Gastroesophageal sphincter (tissue), 4 donors: Measurements from ENCODE around the gene CFAP97D2. TPM values are rescaled to one million over a fixed set of nuclear protein-coding genes. Genes with fewer than 3 reads are reported as not detected.

Source experiments
- ATAC-seq: fragments of 150-250 bp; one replicate; pipeline ENCODE4 v1.9.1; 2016; ENCODE audit warnings: mild to moderate bottlenecking, moderate library complexity
- H3K27ac ChIP-seq, 4 donors: fragments of 200-600 bp; sonication (generic) in 3 of 4; 1 replicate in 3 of 4; 2 replicates in 1 of 4; pipeline ENCODE4 v1.5.1; 2016 to 2019
- H3K27me3 ChIP-seq: fragments of 200-600 bp; sonication (generic); one replicate; pipeline ENCODE4 v1.5.1; 2019
- H3K36me3 ChIP-seq, 2 donors: fragments of 200-600 bp; sonication (generic); one replicate each; pipeline ENCODE4 v1.5.1; 2019; ENCODE audit warnings: control low read depth in 1 of 2
- H3K4me1 ChIP-seq, 3 donors: fragments of 200-600 bp; sonication (generic); 1 replicate in 2 of 3; 2 replicates in 1 of 3; pipeline ENCODE4 v1.5.1; 2016 to 2019; ENCODE audit warnings: control low read depth in 2 of 3
- H3K4me3 ChIP-seq, 2 donors: fragments of 200-600 bp; sonication (generic); one replicate each; pipeline ENCODE4 v1.5.1; 2019; ENCODE audit warnings: mild to moderate bottlenecking in 1 of 2, moderate library complexity in 1 of 2
- H3K9me3 ChIP-seq, 3 donors: fragments of 200-600 bp; sonication (generic); one replicate each; pipeline ENCODE4 v1.5.1; 2017 to 2019; ENCODE audit warnings: control low read depth in 2 of 3
- CTCF ChIP-seq, 4 experiments: fragments of 200-600 bp in 2 of 4; fragments of 450-650 bp in 2 of 4; sonication (generic) in 1 of 4; IDR thresholded peaks; one replicate each; pipeline ENCODE4 v1.5.1; 2017 to 2019; ENCODE audit warnings: antibody characterized with exemption in 4 of 4, mild to moderate bottlenecking in 2 of 4, moderate library complexity in 2 of 4
- EP300 ChIP-seq: sonication (generic); formaldehyde crosslinking; IDR thresholded peaks from one replicate; pipeline ENCODE4 v1.6.1; 2017; ENCODE audit warnings: antibody characterized with exemption, mild to moderate bottlenecking
- POLR2A ChIP-seq, 2 donors: fragments of 450-650 bp; IDR thresholded peaks; one replicate each; pipeline ENCODE4 v1.6.1; 2017; ENCODE audit warnings: antibody characterized with exemption in 2 of 2, mild to moderate bottlenecking in 2 of 2, moderate library complexity in 1 of 2
- POLR2AphosphoS5 ChIP-seq: sonication (generic); formaldehyde crosslinking; IDR thresholded peaks from one replicate; pipeline ENCODE4 v1.6.1; 2017; ENCODE audit warnings: antibody characterized with exemption
- WGBS, 2 donors: methylation state at CpG; one replicate each; pipeline ENCODE4 v1.1.5; 2018; ENCODE audit warnings: low coverage in 1 of 2; 5-methylcytosine and 5-hydroxymethylcytosine counted together
- total RNA-seq, 4 donors: library from RNA; depleted of rRNA; stranded (reverse); fragments of >200 nt; gene quantifications; one replicate each; pipeline ENCODE4 v1.1.0, GENCODE V29; 2016

The CFAP97D2 gene
- total RNA-seq, 4 donors from 2014 or later, result not detected

- peaks cover 0 to 12% (median 11%) of the 10 kb centered on the region in 3 donors for H3K4me1 ChIP-seq
- no peaks in the 10 kb centered on the region for H3K9me3 ChIP-seq
- no peak for TF ChIP-seq POLR2AphosphoS5
- TF ChIP-seq POLR2A (IDR thresholded peaks at IDR 0.05), result no peak
- TF ChIP-seq CTCF (IDR thresholded peaks at IDR 0.05), result no peak
- TF ChIP-seq EP300, result no peak
- H3K27me3 ChIP-seq, result no peaks in the 10 kb centered on the region
- H3K4me3 ChIP-seq, result no peak overlapping the region
- no peak for ATAC-seq
- WGBS, 2 donors, result 76 to 93% methylated on average over 2 to 4 of the region's 6 CpGs
- peak overlapping the region in 1 of 4 donors; percentile 3 for H3K27ac ChIP-seq
- H3K36me3 ChIP-seq, result no peaks in the 10 kb centered on the region
Observed at GRCh38 chr13:114142137-114142550, 36.9 kb upstream of the CFAP97D2 start.

GRCh38 chr13:114142640-114143490 is 36.2 kb upstream of the CFAP97D2 start:
- peak overlapping the region in 3 of 4 donors; percentile 8 to 51 (median 46) for H3K27ac ChIP-seq
- peaks cover 0 to 12% (median 11%) of the 10 kb centered on the region in 3 donors for H3K4me1 ChIP-seq
- no peak overlapping the region for H3K4me3 ChIP-seq
- peak; percentile 68 for ATAC-seq
- H3K36me3 ChIP-seq, result no peaks in the 10 kb centered on the region
- no peaks in the 10 kb centered on the region for H3K9me3 ChIP-seq
- TF ChIP-seq CTCF (IDR thresholded peaks at IDR 0.05) (no peak), POLR2AphosphoS5 (peak; percentile 48), EP300 (no peak)
- WGBS, 2 donors, result 65 to 67% methylated on average over 5 to 6 of the region's 28 CpGs
- no peaks in the 10 kb centered on the region for H3K27me3 ChIP-seq

- Histone ChIP-seq H3K27ac (peak overlapping the region in 3 of 4 donors; percentile 8 to 51 (median 46)), H3K36me3 (no peaks in the 10 kb centered on the region), H3K4me1 (peaks cover 0 to 12% (median 11%) of the 10 kb centered on the region in 3 donors), H3K27me3 (no peaks in the 10 kb centered on the region), H3K4me3 (no peak overlapping the region), H3K9me3 (no peaks in the 10 kb centered on the region)
- WGBS, 2 donors, result 76 to 94% methylated on average over 3 to 13 of the region's 24 CpGs
- ATAC-seq, result no peak
- TF ChIP-seq CTCF (IDR thresholded peaks at IDR 0.05) (no peak), EP300 (no peak), POLR2AphosphoS5 (no peak), POLR2A (IDR thresholded peaks at IDR 0.05) (no peak)
Observed at GRCh38 chr13:114143806-114144605, 35.1 kb upstream of the CFAP97D2 start.

GRCh38 chr13:114144606-114145244 is 34.3 kb upstream of the CFAP97D2 start:
- no peak for TF ChIP-seq CTCF (IDR thresholded peaks at IDR 0.05)
- TF ChIP-seq POLR2AphosphoS5, result no peak
- Histone ChIP-seq H3K9me3 (no peaks in the 10 kb centered on the region), H3K4me1 (peaks cover 0 to 12% (median 11%) of the 10 kb centered on the region in 3 donors), H3K27me3 (no peaks in the 10 kb centered on the region), H3K4me3 (no peak overlapping the region), H3K27ac (no peak overlapping the region), H3K36me3 (no peaks in the 10 kb centered on the region)
- ATAC-seq, result no peak
- 92% methylated on average over 6 of the region's 17 CpGs; no CpG with 5 or more reads in 1 of the 2 donors for WGBS, 2 donors
